ENCODE measurements around the gene LRRC7. TPM values are rescaled to one million over a fixed set of nuclear protein-coding genes. Genes with fewer than 3 reads are reported as not detected.

Gene LRRC7
- total RNA-seq, 4 donors from 2014 or later = 0.12 to 0.32 TPM; not detected in 2

DNA sequence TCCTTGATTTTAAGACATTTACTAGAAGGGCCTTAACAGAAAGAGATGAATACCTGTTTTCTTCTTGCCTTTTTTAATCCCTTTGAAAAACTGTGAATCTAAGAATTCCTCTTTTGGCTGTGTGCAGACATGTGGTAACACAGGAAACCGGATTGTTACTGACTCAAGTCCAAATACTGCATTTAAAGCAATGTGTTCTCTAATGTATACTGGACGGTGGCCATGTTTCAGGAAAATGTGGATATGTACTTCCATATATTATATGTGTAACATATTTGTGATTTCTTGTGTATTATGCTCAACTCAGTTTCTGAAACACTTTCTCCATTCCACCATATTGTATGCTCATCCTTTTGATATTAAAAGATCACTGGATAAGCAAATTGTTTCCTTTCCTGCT, 185.1 kb downstream of the LRRC7 start:
- TF ChIP-seq, protein P1, sequence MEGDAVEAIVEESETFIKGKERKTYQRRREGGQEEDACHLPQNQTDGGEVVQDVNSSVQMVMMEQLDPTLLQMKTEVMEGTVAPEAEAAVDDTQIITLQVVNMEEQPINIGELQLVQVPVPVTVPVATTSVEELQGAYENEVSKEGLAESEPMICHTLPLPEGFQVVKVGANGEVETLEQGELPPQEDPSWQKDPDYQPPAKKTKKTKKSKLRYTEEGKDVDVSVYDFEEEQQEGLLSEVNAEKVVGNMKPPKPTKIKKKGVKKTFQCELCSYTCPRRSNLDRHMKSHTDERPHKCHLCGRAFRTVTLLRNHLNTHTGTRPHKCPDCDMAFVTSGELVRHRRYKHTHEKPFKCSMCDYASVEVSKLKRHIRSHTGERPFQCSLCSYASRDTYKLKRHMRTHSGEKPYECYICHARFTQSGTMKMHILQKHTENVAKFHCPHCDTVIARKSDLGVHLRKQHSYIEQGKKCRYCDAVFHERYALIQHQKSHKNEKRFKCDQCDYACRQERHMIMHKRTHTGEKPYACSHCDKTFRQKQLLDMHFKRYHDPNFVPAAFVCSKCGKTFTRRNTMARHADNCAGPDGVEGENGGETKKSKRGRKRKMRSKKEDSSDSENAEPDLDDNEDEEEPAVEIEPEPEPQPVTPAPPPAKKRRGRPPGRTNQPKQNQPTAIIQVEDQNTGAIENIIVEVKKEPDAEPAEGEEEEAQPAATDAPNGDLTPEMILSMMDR (IDR thresholded peaks at IDR 0.05) = no peak
- ATAC-seq (ENCODE audit: low FRiP score) (no peak), DNase-seq (ENCODE audit: low spot score) (no peak)

DNA sequence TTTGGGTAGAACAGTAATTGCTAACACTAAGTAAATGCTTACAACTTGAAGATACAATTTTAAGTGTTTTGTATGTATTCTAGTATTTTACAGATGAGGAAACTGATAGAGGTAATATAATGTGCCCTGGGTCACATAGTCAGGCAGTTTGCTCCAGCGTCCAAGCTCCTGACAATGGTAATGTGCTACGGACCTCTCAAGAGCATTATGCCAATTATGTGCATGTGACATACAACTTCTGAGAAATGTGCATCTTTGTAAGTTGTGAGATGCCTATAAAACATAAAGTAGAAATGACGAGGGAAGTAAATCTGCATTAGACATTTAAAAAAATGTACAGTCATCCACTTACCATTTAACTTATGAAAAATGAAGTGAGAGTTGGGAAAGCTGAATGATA, 186.8 kb downstream of the LRRC7 start:
- TF ChIP-seq, protein P1 (IDR thresholded peaks at IDR 0.05) = no peak
- DNase-seq (ENCODE audit: low spot score) = no peak
- ATAC-seq (ENCODE audit: low FRiP score) = no peak

DNA sequence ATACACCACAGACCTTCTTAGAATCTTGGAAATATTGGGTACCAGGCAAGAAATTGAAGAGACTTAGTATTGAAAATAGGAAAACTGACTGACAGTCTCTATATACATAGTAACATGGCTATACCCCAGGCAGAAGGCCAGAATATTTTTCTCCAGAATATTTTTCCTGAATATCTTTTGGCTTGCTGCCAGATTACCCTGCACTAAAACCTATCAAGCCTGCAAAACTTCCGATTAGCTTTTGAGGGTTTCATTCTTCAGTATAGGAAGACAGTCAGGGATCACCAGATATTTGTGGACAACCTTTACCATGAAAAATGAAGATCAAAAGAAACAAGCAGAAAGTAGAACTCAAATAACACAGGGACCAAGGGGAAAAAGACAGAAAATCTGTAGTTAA, 187.9 kb downstream of the LRRC7 start:
- DNase-seq (ENCODE audit: low spot score) (no peak), ATAC-seq (ENCODE audit: low FRiP score) (no peak)
- TF ChIP-seq, protein P1 (IDR thresholded peaks at IDR 0.05) = no peak

DNA sequence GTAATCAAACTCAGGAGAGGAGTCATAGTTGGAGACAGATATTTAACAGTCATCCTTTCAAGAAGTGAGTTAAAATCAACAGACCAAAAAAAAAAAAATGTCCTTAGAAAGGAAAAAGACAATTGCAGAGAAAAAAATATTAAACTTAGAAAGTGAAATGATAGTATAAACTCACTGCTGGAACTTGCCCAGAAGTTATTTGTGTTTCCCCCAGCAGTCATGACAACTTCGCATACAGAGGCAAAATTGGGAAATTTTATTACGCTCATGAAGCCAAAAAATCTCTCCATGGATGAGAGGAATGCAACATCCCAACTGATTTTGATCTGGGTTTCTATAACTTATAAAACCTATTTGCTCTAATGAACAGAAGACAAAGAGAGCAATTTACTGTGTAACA, 198.2 kb downstream of the LRRC7 start:
- no peak for ATAC-seq (ENCODE audit: low FRiP score)
- TF ChIP-seq, protein P1 (IDR thresholded peaks at IDR 0.05) = no peak

DNA sequence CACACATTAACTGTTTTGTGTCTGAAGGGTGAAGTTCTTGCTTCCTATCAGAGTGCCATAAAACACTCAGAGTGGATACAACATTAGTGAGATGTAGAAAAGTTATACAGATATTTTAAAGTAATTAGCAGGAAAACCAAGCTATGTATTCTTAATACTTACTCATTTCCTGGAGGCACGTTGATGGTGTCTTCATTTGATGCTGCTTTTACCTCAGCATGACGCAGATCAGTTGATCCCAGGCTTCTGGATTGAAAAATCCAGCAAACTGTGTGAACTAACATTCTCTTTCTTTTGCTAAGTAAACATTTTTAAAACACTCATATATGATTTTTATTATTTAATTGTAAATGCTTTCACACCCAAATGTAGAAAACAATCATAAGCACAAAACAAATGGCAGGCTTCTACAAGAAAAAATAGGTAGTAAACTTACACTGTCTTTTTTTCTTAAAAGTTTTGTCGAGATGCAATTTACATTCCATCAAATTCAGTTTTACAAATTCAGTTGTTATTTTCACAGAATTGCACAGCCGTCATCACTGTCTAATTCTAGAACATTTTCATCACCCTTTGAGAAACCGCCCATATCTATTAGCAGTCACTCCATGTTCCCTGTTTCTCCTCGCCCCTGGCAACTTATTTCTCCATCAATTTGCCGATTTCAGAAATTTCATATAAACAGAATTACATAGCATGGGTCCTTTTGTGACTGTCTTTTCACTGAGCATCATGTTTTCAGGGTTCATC, 198.9 kb downstream of the LRRC7 start:
- TF ChIP-seq, protein P1 (IDR thresholded peaks at IDR 0.05) = no peak
- DNase-seq (ENCODE audit: low spot score) (no peak), ATAC-seq (ENCODE audit: low FRiP score) (no peak)

More for the DNA sequence above, 198.2 kb downstream of the LRRC7 start:
- DNase-seq (ENCODE audit: low spot score) = no peak

DNA sequence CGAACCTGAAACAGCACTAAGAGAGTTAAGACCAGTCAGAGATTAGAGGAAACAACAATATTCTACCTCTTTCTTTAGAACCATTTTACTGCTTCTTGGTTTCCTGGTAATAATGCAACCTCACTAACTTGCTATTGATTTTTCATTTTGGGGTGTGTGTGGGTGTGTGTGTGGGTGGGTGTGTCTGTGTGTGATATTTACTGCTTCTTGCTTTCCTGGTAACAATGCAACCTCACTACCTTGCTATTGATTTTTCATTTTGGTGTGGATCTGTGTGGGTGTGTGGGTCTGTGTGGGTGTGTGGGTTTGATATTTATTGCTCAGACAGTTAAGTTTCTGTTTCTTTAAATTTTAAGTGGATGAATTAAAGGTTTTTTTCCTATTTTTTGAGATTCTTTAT, 208.8 kb downstream of the LRRC7 start:
- TF ChIP-seq, protein P1 (IDR thresholded peaks at IDR 0.05) = no peak
- no peak for ATAC-seq (ENCODE audit: low FRiP score)
- DNase-seq (ENCODE audit: low spot score) = no peak

DNA sequence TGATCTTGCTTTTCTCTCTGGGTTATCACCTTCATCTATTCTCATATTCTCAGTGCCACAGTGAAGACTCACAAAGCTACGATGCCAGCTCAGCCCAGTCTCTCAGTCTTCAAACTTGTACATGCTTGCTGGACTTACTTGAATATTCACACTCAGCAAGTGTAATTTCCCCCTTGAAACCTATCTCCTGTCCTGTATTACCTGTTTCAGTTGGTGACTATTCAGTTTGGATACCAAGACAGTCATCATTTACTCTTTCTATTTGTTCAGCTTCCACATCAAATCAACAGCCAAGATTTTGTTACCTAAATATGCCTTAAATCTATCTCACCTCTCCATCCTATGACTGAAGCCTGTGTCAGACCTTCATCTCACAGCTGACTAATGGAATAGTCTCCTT, 209.7 kb downstream of the LRRC7 start:
- TF ChIP-seq, protein P1 (IDR thresholded peaks at IDR 0.05) = no peak
- ATAC-seq (ENCODE audit: low FRiP score) = no peak

More for the DNA sequence above, 209.7 kb downstream of the LRRC7 start:
- no peak for DNase-seq (ENCODE audit: low spot score)

Measured in omental fat pad (tissue), 4 donors.